Psoas muscle (tissue), 8 donors: ENCODE data around the gene PRIMA1. TPM values are rescaled to one million over a fixed set of nuclear protein-coding genes. Genes with fewer than 3 reads are reported as not detected.
A peak's percentile ranks its signal among the peaks of the same experiment; 100 is the strongest.

ENCODE experiments used
- ATAC-seq, 4 donors: fragments of 200-7000 bp; cut with Tn5 transposase; one replicate each; pipeline ENCODE4 v1.9.1; 2020; ENCODE audit warnings: moderate library complexity in 3 of 4, mild to moderate bottlenecking in 2 of 4
- DNase-seq, 2 donors: peaks; one replicate each; pipeline ENCODE4 v3.0.0-alpha.2; 2020
- H3K27ac ChIP-seq: fragments of 200-600 bp; one replicate; pipeline ENCODE4 v1.8.0; 2022
- H3K27me3 ChIP-seq, 3 donors: fragments of 200-600 bp in 1 of 3; one replicate each; pipeline versions ENCODE4 v1.6.1 to v1.8.0; 2013 to 2022; ENCODE audit warnings: low read length in 2 of 3, mild to moderate bottlenecking in 2 of 3, moderate library complexity in 1 of 3; ENCODE audit not compliant: insufficient read depth in 3 of 3
- H3K36me3 ChIP-seq, 2 donors: fragments of 200-600 bp in 1 of 2; one replicate each; pipeline versions ENCODE4 v1.6.1 to v1.8.0; 2013 to 2022; ENCODE audit warnings: low read depth in 1 of 2, mild to moderate bottlenecking in 1 of 2, moderate library complexity in 1 of 2; ENCODE audit not compliant: insufficient read depth in 1 of 2
- H3K4me1 ChIP-seq: fragments of 200-600 bp; one replicate; pipeline ENCODE4 v1.8.0; 2022
- H3K4me3 ChIP-seq: fragments of 200-600 bp; one replicate; pipeline ENCODE4 v1.8.0; 2022; ENCODE audit warnings: mild to moderate bottlenecking
- H3K9me3 ChIP-seq: fragments of 200-600 bp; one replicate; pipeline ENCODE4 v1.8.0; 2022
- WGBS, 3 donors: extraction: QIAGEN DNeasy Blood & Tissue Kit; methylation state at CpG; one replicate each; pipeline versions ENCODE4 v1.1.6 to v1.1.7; 2013; 5-methylcytosine and 5-hydroxymethylcytosine counted together
- intact Hi-C, 2 donors: fragments of 100-400 bp; cut with DNase I; formaldehyde crosslinking; loops; one replicate each; pipeline versions ENCODE4 v1.11.0 to v1.14.2; 2022
- polyA plus RNA-seq, 3 donors: library from polyadenylated mRNA; stranded (reverse); fragments of 200-250 nt; gene quantifications; one replicate each; pipeline ENCODE4 v1.2.3, GENCODE V29; 2013
- total RNA-seq, 4 donors: library from RNA; stranded (reverse); fragmentation: NEBNext Ultra II Directional in 2 of 4; extraction: Animal tissue kit (Norgen Biotek cat#: 25700) in 2 of 4; gene quantifications; one replicate each; pipeline versions ENCODE4 v1.2.1 to v1.2.4, GENCODE V29; 2021 to 2023
- TF ChIP-seq, protein P1 (sequence below): fragments of 200-600 bp; IDR thresholded peaks from one replicate; pipeline ENCODE4 v1.8.0; 2022; ENCODE audit warnings: antibody characterized with exemption
- donor health status: healthy with polysubstance abuse.
- donor health status: DM: no; HTN: no; CAD: no; lungs with moderate emphysema.
- donor health status: Bipolar disorder and iron deficiency.
- donor health status: healthy.
- donor health status: DM: yes; HTN: yes; CAD: no.
- donor health status: DM: no; HTN: no; CAD: no.
- donor health status: DM: no; HTN: no; CAD: no.
- donor health status: DM: yes; HTN: yes; CAD: no.

The PRIMA1 gene
- total and polyA plus RNA-seq, 7 donors = 0.17 to 0.77 (median 0.19) TPM

DNA sequence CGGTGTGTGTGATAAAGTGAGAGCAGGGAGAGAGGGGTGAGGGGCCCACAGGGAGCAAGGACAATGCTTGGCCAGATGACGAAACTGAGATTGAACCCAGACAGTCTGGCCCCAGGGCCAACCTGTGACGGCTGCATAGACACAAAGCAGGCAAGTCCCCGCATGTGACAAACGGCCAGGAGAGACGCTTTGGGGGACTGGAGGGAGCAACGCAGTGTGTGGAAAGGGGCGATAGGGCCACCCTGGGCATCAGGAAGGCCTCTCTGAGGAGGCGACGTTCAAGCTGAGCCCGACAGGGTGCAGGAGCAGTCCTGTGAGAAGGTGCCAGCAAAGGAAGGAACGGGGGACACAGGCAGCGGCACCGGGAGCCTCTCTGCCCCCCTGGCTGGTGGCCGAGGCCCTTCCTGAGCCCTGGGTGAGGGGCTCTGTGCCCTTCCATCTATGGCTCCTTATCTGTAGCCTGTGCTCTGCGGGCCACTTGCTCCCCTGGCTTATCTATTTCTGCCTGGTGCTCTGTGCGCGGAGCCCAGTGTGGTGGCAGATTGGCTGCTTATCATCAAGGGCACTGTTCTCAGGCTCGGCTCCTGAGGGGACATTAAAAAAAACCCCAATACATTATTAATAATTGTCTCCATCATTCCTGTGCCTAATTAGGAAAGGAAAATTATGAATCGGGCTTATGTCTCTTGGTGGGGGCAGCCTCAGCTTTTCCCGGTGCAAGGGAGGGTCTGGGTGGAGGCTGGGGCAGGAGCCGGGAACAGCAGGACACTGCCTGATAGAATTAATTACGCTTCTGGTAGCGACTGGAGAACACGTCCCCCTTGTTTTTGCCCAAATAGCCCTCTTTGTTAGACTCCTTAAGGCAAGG lies 39.8 kb downstream of the PRIMA1 start:
- Histone ChIP-seq H3K4me1 (no peaks in the 10 kb centered on the region), H3K27ac (no peak overlapping the region)

GRCh38 chr14:93747560-93747959 lies 40.7 kb downstream of the PRIMA1 start:
- DNase-seq (no peak), ATAC-seq (no peak)
- intact Hi-C loops = no loop called here
- Histone ChIP-seq H3K9me3 (no peaks in the 10 kb centered on the region), H3K4me3 (no peak overlapping the region), H3K4me1 (no peaks in the 10 kb centered on the region), H3K36me3 (no peaks in the 10 kb centered on the region), H3K27me3 (no peaks in the 10 kb centered on the region), H3K27ac (no peak overlapping the region)
- TF ChIP-seq, protein P1, sequence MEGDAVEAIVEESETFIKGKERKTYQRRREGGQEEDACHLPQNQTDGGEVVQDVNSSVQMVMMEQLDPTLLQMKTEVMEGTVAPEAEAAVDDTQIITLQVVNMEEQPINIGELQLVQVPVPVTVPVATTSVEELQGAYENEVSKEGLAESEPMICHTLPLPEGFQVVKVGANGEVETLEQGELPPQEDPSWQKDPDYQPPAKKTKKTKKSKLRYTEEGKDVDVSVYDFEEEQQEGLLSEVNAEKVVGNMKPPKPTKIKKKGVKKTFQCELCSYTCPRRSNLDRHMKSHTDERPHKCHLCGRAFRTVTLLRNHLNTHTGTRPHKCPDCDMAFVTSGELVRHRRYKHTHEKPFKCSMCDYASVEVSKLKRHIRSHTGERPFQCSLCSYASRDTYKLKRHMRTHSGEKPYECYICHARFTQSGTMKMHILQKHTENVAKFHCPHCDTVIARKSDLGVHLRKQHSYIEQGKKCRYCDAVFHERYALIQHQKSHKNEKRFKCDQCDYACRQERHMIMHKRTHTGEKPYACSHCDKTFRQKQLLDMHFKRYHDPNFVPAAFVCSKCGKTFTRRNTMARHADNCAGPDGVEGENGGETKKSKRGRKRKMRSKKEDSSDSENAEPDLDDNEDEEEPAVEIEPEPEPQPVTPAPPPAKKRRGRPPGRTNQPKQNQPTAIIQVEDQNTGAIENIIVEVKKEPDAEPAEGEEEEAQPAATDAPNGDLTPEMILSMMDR = no peak
- 98 to 100% (median 100%) methylated on average over 1 of the region's 1 CpG for WGBS, 3 donors

More for the DNA sequence above, 39.8 kb downstream of the PRIMA1 start:
- no peaks in the 10 kb centered on the region for H3K9me3 ChIP-seq
- ATAC-seq (no peak), DNase-seq (peak in 1 of 2 donors; percentile 23)
- intact Hi-C loops = no loop called here
- no peaks in the 10 kb centered on the region for H3K27me3 ChIP-seq
- WGBS, 3 donors = 89 to 92% (median 90%) methylated on average over 25 of the region's 25 CpGs
- TF ChIP-seq, protein P1 = no peak
- no peaks in the 10 kb centered on the region for H3K36me3 ChIP-seq
- H3K4me3 ChIP-seq = no peak overlapping the region

GRCh38 chr14:93747102-93747501 lies 41.2 kb downstream of the PRIMA1 start:
- Histone ChIP-seq H3K9me3 (no peaks in the 10 kb centered on the region), H3K4me1 (no peaks in the 10 kb centered on the region), H3K36me3 (no peaks in the 10 kb centered on the region), H3K4me3 (no peak overlapping the region), H3K27ac (no peak overlapping the region), H3K27me3 (no peaks in the 10 kb centered on the region)
- DNase-seq = peak in 1 of 2 donors; percentile 43
- ATAC-seq = no peak
- intact Hi-C loops = no loop called here
- TF ChIP-seq, protein P1 = no peak
- WGBS, 3 donors = 26 to 37% (median 30%) methylated on average over 15 of the region's 15 CpGs

GRCh38 chr14:93745603-93746273 lies 42.5 kb downstream of the PRIMA1 start:
- WGBS, 3 donors = 76 to 88% (median 85%) methylated on average over 13 of the region's 13 CpGs
- Histone ChIP-seq H3K27me3 (no peaks in the 10 kb centered on the region), H3K4me3 (no peak overlapping the region), H3K27ac (no peak overlapping the region), H3K9me3 (no peaks in the 10 kb centered on the region), H3K4me1 (no peaks in the 10 kb centered on the region), H3K36me3 (no peaks in the 10 kb centered on the region)
- intact Hi-C loops = no loop called here
- TF ChIP-seq, protein P1 = no peak
- DNase-seq (peak in 1 of 2 donors; percentile 44), ATAC-seq (no peak)
